ENCODE data around the gene ADRB1.

DNA sequence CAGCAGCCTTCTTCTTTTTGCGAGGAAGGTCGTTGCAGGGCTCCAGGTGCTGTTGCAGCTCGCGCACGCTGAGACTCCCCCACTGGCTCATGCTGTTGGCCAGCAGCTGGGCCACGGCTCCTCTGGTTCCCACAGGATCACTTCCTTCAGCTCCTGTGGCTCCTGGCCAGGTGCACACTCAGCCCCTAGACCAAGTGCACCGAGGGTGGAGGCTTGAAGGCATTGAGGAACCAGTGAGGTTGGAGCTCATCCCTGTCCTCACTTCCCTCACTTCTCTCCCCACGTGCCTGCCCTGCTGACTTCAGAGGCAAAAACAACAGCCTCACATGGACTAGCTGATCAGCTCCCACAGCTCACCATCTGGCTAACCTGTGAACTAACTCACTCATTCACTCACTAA, 46.2 kb upstream of the ADRB1 start:
- TF ChIP-seq CTCF (conservative IDR thresholded peaks at IDR 0.05; ENCODE audit: low read length), result no peak
- no peak for TF ChIP-seq EZH2phosphoT487 (IDR thresholded peaks at IDR 0.05; ENCODE audit: borderline replicate concordance)

Measured in Loucy (cell line).